Measurements from ENCODE around the gene TDP1.

TDP1 gene

GRCh38 chr14:89955745-89956660, at the start of gene TDP1:
TDP1 (plus strand) TSS chr14:89955927; CDS start chr14:89963115, 7,188 bp downstream.
- DNase-seq (ENCODE audit: low spot score) = peak; percentile 97

GRCh38 chr14:89906000-89906399, 49.7 kb upstream of the TDP1 start:
- no peak for DNase-seq (ENCODE audit: low spot score)

GRCh38 chr14:89907655-89908054, 48.1 kb upstream of the TDP1 start:
- DNase-seq (ENCODE audit: low spot score) = no peak

DNA sequence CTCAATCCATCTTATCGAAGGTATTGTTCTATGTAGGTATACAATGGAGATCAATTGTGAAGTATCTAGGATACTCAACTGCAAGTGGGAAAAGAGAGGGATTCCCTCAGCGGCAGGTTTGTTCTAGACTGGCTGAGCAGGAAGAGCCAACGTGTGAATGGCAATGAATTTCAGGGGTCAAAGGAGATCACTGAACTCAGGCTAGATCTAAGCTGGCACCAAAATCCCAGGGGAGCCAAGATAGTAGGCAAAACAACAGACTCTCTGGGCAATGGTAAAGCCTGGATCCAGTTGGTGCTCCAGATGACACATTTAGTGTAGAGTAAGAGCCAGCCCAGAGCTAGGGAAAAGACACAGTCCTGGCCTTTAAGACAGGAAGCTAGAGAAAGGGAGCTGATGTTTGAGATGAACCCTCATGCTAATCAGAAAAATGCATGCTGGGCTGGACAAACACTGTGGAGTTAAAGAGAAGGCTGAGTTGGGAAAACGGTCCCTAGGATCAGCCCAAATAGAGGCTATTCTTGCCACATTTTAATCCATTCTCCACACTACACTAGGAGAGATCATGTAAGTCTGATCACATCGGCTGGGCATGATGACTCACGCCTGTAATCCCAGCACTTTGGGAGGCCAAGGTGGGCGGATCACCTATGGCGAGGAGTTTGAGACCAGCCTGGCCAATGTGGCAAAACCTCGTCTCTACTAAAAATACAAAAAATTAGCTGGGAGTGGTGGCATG, 46.8 kb upstream of the TDP1 start:
- no peak for DNase-seq (ENCODE audit: low spot score)

DNA sequence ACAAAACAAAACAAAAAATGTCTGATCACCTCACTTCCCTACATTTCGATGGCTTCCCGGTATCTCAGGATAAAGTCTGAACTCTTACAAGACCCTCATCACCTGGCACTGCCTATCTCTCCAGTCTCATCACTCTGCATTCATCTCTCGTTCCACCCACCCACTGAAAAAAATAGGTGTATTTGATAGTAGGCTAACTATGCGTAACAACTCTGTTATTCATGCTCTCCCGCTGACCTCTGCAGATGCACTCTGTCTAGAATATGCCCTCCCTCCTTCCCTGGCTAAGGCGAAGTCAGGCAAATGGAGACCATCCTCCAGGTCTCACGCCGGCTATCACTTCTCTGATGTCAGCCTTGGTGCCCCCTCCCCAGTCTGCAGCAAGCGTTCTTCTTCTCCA, 46.1 kb upstream of the TDP1 start:
- DNase-seq (ENCODE audit: low spot score) = no peak

- no peak for DNase-seq (ENCODE audit: low spot score)
Measured at GRCh38 chr14:89910691-89911009, 45.1 kb upstream of the TDP1 start.

DNA sequence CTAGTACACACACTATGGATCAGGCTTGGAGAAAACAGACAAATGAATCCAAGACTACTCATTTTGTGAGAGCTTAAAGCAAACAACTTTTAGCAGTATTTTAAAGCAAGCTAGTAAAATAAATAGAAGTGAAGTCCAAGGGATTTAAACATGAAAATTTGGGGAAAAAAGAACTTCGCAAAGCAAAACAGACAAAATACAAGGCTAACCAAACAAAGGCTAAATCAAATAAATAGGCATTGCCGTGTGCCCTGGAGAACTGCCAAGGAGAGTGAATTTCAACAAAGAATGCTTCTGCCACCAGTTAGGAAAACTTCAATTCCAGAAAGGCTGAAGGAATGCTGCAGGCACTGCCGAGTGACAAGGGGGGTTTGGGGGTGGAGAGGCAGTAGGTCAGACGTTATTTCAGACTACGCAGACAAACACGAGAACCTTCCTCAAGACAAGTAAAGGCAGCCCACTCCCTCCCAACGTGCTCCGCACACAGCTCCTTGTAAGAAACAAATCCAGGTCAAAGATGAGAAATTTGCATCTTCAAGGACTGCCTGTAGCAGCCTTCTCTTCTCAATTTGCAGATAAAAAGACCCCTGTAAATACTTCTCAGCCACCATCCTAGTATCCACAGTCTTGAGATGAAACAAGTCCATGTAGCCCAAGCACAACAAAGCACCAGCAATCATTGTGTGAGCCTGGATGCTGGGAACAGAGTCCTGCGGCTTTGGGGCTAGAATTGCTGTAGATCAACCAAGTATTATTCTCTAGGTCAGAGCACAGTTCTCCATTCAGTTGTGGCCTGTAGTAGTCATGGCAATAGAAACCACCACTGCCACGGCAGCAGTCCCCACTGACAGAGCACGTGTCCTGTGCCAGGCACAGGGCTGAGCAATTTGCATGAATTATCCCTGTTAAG, 44.5 kb upstream of the TDP1 start:
- no peak for DNase-seq (ENCODE audit: low spot score)

- DNase-seq (ENCODE audit: low spot score) = no peak
Measured at GRCh38 chr14:89912221-89912620, 43.5 kb upstream of the TDP1 start.

DNA sequence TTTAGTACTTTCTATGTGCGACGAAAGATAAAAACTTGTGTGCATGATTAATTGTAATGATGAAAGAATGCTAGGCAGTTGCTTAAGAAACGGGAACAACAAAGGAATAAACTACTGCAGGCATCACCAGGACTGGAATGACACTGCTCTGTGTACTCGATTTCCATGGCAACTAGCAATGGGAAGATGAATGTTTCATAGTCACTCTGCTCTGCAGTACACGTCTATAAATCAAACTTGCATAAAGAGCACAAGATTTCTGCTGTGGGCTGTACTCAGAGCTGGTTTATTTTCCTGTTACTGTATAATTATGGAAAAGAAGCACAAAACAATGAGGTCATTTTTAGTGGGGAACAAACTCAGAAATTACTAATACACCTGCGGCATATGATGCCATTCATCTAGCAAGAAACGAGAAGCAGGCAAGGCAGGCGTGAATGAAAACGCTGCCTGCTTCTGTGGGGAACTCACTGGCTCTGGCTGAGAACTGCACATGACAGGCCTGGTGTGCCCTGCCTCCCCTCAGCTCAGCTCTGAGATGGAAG, 43.0 kb upstream of the TDP1 start:
- DNase-seq (ENCODE audit: low spot score) = no peak

- peak; percentile 56 for DNase-seq (ENCODE audit: low spot score)
Measured at GRCh38 chr14:89915114-89915878, 40.4 kb upstream of the TDP1 start.

DNA sequence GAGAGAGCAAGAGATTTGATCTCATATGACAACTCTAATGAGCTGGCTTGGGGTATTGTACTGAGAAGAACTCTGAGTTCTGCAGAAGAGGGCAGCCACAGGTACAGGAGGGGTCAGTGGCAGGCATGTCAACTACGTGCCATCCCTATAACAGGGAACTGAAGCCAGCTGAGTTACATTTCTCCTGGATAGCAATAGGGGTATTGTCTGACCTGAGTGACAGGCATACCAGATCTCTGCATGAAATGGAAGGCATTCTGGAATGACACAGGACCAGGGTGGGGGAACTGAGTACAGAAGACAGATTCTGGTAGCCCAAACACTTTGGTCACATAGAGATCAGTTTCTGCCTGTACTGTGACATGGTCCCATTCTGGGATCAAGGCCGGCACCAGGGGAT, 37.0 kb upstream of the TDP1 start:
- DNase-seq (ENCODE audit: low spot score) = no peak

- DNase-seq (ENCODE audit: low spot score) = no peak
Measured at GRCh38 chr14:89920056-89920455, 35.7 kb upstream of the TDP1 start.

GRCh38 chr14:89921346-89921745, 34.4 kb upstream of the TDP1 start:
- no peak for DNase-seq (ENCODE audit: low spot score)

DNA sequence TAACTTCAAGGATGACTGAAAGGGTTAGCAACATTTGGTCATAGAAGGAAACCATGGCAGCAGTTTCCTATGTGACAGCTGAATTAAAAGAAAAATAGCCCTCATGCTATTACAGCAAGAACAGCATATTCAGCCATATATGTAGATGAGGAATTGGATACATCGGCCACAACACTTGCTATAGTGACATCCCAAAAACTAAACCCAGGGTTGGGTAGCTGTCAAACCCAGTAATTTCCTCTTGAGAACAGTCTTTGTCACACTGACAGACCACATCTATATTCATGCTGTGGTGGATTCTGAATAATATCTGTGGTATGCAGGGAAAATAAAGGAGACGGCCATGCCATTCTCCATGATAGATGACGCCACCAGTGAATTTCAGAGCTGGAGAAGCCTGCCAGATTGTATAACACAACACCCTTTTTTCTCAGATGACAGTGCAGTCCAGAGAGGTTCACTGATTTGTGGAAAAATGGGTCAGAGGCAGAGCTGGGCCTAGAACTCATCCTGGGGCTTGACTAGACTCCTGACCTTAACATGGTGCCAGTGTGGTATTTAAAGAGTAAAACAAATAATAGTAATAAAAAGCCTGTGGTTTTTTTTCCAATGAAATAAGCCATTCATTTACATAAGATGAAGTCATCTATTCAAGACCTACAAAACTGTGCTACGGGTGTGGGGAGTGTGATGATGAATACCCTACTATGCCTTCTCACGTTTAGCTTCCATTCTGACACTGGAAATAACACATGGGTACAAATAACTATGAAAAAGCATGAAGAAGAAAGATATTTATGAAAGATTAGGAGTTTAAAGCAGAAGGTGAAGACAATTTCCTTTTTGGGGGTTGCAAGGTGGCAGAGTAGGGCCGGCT, 33.5 kb upstream of the TDP1 start:
- no peak for DNase-seq (ENCODE audit: low spot score)

DNA sequence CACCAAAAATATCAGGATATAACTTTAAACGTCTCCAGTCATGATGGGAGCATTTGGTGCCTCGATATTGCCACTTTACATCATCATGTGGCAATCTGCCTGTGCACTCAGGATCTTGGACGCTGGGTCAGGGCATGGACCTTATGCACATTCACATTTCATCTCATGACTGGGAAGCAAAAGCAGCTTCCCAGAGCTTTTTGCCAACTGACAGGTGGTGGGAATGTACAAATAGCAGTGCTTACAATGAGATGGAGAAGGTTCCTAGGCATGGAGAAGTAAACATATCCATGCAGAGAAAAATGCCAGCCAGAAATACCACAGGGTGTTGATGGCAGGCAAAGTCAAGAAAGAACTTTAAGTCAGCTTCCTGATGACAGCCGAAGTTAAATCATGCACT, 31.5 kb upstream of the TDP1 start:
- no peak for DNase-seq (ENCODE audit: low spot score)

GRCh38 chr14:89926694-89927093, 29.0 kb upstream of the TDP1 start:
- no peak for DNase-seq (ENCODE audit: low spot score)

GRCh38 chr14:89927186-89927865, 28.4 kb upstream of the TDP1 start:
- DNase-seq (ENCODE audit: low spot score) = no peak

DNA sequence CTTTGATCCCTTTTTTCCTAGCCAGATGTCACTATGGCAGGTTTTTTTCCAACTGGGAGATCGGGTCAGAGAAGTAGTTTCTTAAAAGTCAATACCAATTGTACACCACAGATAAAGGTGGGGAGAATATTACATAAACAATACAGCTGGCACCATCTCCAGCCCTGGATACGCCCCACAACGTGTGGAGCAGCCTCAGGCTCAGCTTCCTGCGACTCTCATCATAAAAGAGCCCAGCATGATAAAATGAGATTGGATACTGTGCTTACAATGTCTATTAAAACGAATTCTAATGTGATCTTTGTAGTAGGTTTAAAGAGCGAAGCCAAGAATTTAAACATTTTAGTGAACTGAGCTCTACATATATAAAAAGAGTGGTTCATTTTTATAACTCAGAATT, 22.7 kb upstream of the TDP1 start:
- DNase-seq (ENCODE audit: low spot score) = no peak

- no peak for DNase-seq (ENCODE audit: low spot score)
Measured at GRCh38 chr14:89936654-89937185, 19.0 kb upstream of the TDP1 start.

Data from CD4-positive, alpha-beta T cell treated with Interleukin-6 at 100 ng/mL for 8 hours (primary cell).